Keratinocyte (primary cell): Measurements from ENCODE around the gene HADHB. TPM values are rescaled to one million over a fixed set of nuclear protein-coding genes. Genes with fewer than 3 reads are reported as not detected.

Experiments
- DNase-seq: peaks from one replicate; pipeline ENCODE4 v3.0.0-alpha.2; 2011; ENCODE audit warnings: low read depth, missing footprints, low spot score
- FAIRE-seq: peaks from 2 replicates; lab custom pipeline; 2011; peaks lifted over from hg19 to GRCh38; lab: Jason Lieb, UNC
- H2AFZ ChIP-seq: 2 replicates; pipeline ENCODE4 v1.6.0; 2012; ENCODE audit warnings: low read length, control low read depth, inconsistent platforms; ENCODE audit not compliant: control insufficient read depth
- H3K27ac ChIP-seq: 2 replicates; pipeline ENCODE4 v1.5.1; 2011; ENCODE audit warnings: low read length; ENCODE audit not compliant: control insufficient read depth, insufficient read depth
- H3K27me3 ChIP-seq: 3 replicates; pipeline ENCODE4 v1.6.0; 2011; ENCODE audit warnings: low read length; ENCODE audit not compliant: control insufficient read depth, insufficient read depth; ENCODE audit errors: extremely low read depth
- H3K36me3 ChIP-seq, 2 experiments: 2 replicates in 1 of 2; 3 replicates in 1 of 2; pipeline ENCODE4 v1.5.1; 2011; ENCODE audit warnings: low read length in 2 of 2, mild to moderate bottlenecking in 1 of 2; ENCODE audit not compliant: control insufficient read depth in 2 of 2, insufficient read depth in 2 of 2; ENCODE audit errors: extremely low read depth in 1 of 2
- H3K4me1 ChIP-seq: 3 replicates; pipeline ENCODE4 v1.5.1; 2011; ENCODE audit warnings: low read length; ENCODE audit not compliant: control insufficient read depth, insufficient read depth; ENCODE audit errors: extremely low read depth
- H3K4me2 ChIP-seq: 3 replicates; pipeline ENCODE4 v1.6.0; 2011; ENCODE audit warnings: low read depth, low read length; ENCODE audit not compliant: control insufficient read depth, insufficient read depth; ENCODE audit errors: extremely low read depth
- H3K4me3 ChIP-seq, 3 experiments: fragments of 200-600 bp in 1 of 3; sonication (generic) in 1 of 3; 2 replicates in 2 of 3; 3 replicates in 1 of 3; pipeline ENCODE4 v1.5.1; 2011 to 2016; ENCODE audit warnings: low read length in 3 of 3, mild to moderate bottlenecking in 3 of 3, control low read depth in 2 of 3, inconsistent platforms in 1 of 3, low read depth in 1 of 3, mixed read lengths in 1 of 3, mixed run types in 1 of 3, moderate library complexity in 1 of 3; ENCODE audit not compliant: control insufficient read depth in 2 of 3, insufficient read depth in 2 of 3; ENCODE audit errors: extremely low read depth in 1 of 3
- H3K79me2 ChIP-seq: 2 replicates; pipeline ENCODE4 v1.6.0; 2012; ENCODE audit warnings: low read length; ENCODE audit not compliant: control insufficient read depth, insufficient read depth
- H3K9ac ChIP-seq: 3 replicates; pipeline ENCODE4 v1.6.0; 2011; ENCODE audit warnings: low read length; ENCODE audit not compliant: control insufficient read depth, insufficient read depth; ENCODE audit errors: extremely low read depth
- H3K9me1 ChIP-seq: 3 replicates; pipeline ENCODE4 v1.6.0; 2011; ENCODE audit warnings: low read length; ENCODE audit not compliant: control insufficient read depth, insufficient read depth; ENCODE audit errors: extremely low read depth
- H3K9me3 ChIP-seq: 2 replicates; pipeline ENCODE4 v1.5.1; 2012; ENCODE audit warnings: low read depth, low read length; ENCODE audit not compliant: control insufficient read depth
- H4K20me1 ChIP-seq: 3 replicates; pipeline ENCODE4 v1.6.0; 2011; ENCODE audit warnings: low read length; ENCODE audit not compliant: control insufficient read depth, insufficient read depth; ENCODE audit errors: extremely low read depth
- CTCF ChIP-seq, 3 experiments: IDR thresholded peaks in 1 of 3; conservative IDR thresholded peaks in 1 of 3; optimal IDR thresholded peaks in 1 of 3; 2 replicates in 2 of 3; 3 replicates in 1 of 3; pipeline versions ENCODE3 to v1.5.1; 2011; ENCODE audit warnings: low read length in 3 of 3, mild to moderate bottlenecking in 3 of 3, moderate library complexity in 2 of 3, control low read depth in 1 of 3, inconsistent platforms in 1 of 3; ENCODE audit not compliant: insufficient read depth in 2 of 3; ENCODE audit errors: extremely low read depth in 1 of 3
- EZH2 ChIP-seq: IDR thresholded peaks from one replicate; pipeline ENCODE4 v1.6.1; 2012; ENCODE audit warnings: inconsistent platforms, mild to moderate bottlenecking, low read length, moderate library complexity
- dilution Hi-C: fragments of 300-500 bp; cut with MboI; formaldehyde crosslinking; loops from one replicate; pipeline ENCODE4 v1.7.0; 2020; ENCODE audit warnings: low sequenced_read_pairs; ENCODE audit not compliant: extremely low pct_ligation_motif_present
- polyA plus RNA-seq, 5 experiments: library from polyadenylated mRNA; depleted of rRNA in 3 of 5; stranded (reverse) in 3 of 5; stranded (forward) in 1 of 5; unstranded in 1 of 5; fragments of >200 nt; gene quantifications; 1 replicate in 1 of 5; 2 replicates in 3 of 5; 3 replicates in 1 of 5; pipeline versions ENCODE4 v1.2.1 to v1.2.3, GENCODE V29; 2011 to 2012; ENCODE audit warnings: missing spikeins in 2 of 5, low read depth in 1 of 5, low replicate concordance in 1 of 5

Gene HADHB
- polyA plus RNA-seq, 1 donor (not counting 4 experiments of a cell fraction or from before 2014, with no cell fraction given): 109 TPM

- Histone ChIP-seq H3K27ac (no peak overlapping the region), H2AFZ (no peak overlapping the region), H3K4me1 (no peaks in the 10 kb centered on the region), H3K4me3 (no peak overlapping the region), H3K36me3 (peaks cover 17% of the 10 kb centered on the region in 2 experiments), H3K79me2 (no peaks in the 10 kb centered on the region), H3K9me3 (no peaks in the 10 kb centered on the region), H3K4me2 (no peak overlapping the region), H3K9ac (no peak overlapping the region), H3K9me1 (no peaks in the 10 kb centered on the region), H3K27me3 (no peaks in the 10 kb centered on the region), H4K20me1 (no peaks in the 10 kb centered on the region)
- dilution Hi-C loops: no loop called here
- FAIRE-seq (no peak), DNase-seq (no peak)
- TF ChIP-seq CTCF (optimal IDR thresholded peaks at IDR 0.05 in 1 of 3, IDR thresholded peaks at IDR 0.05 in 1 of 3, conservative IDR thresholded peaks at IDR 0.05 in 1 of 3; ENCODE audit: extremely low read depth in 1 of 3, insufficient read depth in 2 of 3, low read length in 3 of 3): no peak
- TF ChIP-seq EZH2: no peak
Measured at GRCh38 chr2:26223018-26223417, 21.7 kb upstream of the HADHB start.

GRCh38 chr2:26224095-26224494 is 20.6 kb upstream of the HADHB start:
- H3K9me1 ChIP-seq: no peaks in the 10 kb centered on the region
- no peaks in the 10 kb centered on the region for H3K27me3 ChIP-seq
- no peak overlapping the region for H3K27ac ChIP-seq
- FAIRE-seq (no peak), DNase-seq (no peak)
- no peaks in the 10 kb centered on the region for H4K20me1 ChIP-seq
- no peak overlapping the region for H2AFZ ChIP-seq
- no peaks in the 10 kb centered on the region for H3K4me1 ChIP-seq
- H3K9ac ChIP-seq: no peak overlapping the region
- no peak overlapping the region for H3K4me2 ChIP-seq
- dilution Hi-C loops: no loop called here
- H3K4me3 ChIP-seq: no peak overlapping the region
- no peaks in the 10 kb centered on the region for H3K79me2 ChIP-seq
- no peaks in the 10 kb centered on the region for H3K9me3 ChIP-seq
- H3K36me3 ChIP-seq: peaks cover 17 to 19% of the 10 kb centered on the region in 2 experiments
- no peak for TF ChIP-seq EZH2
- TF ChIP-seq CTCF (optimal IDR thresholded peaks at IDR 0.05 in 1 of 3, IDR thresholded peaks at IDR 0.05 in 1 of 3, conservative IDR thresholded peaks at IDR 0.05 in 1 of 3; ENCODE audit: extremely low read depth in 1 of 3, insufficient read depth in 2 of 3, low read length in 3 of 3): no peak
